Measurements from ENCODE around the gene PLA2G15. TPM values are rescaled to one million over a fixed set of nuclear protein-coding genes. Genes with fewer than 3 reads are reported as not detected.
A peak's percentile ranks its signal among the peaks of the same experiment; 100 is the strongest.

The PLA2G15 gene
- total and polyA plus RNA-seq, 2 experiments from 2014 or later: 24.8 to 36.2 TPM

GRCh38 chr16:68309799-68310198, 64.6 kb downstream of the PLA2G15 start:
- peaks cover 17% of the 10 kb centered on the region; the same call in 1 of the 2 replicates for H3K36me3 ChIP-seq (ENCODE audit: low read depth)

GRCh38 chr16:68310437-68310773, 65.2 kb downstream of the PLA2G15 start:
- H3K4me2 ChIP-seq (ENCODE audit: unreplicated experiment): peak overlapping the region; percentile 89
- peak overlapping the region; percentile 71 for H3K27ac ChIP-seq
- peak overlapping the region; percentile 90 for H3K4me3 ChIP-seq
- H2AFZ ChIP-seq: peak overlapping the region; percentile 93
- H3K79me2 ChIP-seq (ENCODE audit: insufficient read depth): peaks cover 95% of the 10 kb centered on the region
- H3K36me3 ChIP-seq (ENCODE audit: low read depth): peaks cover 21% of the 10 kb centered on the region; the same call in 1 of the 2 replicates
- H3K4me1 ChIP-seq (ENCODE audit: insufficient read depth): peaks cover 9% of the 10 kb centered on the region
- H3K9me2 ChIP-seq (ENCODE audit: insufficient read depth): no peaks in the 10 kb centered on the region
- no peaks in the 10 kb centered on the region for H3K27me3 ChIP-seq (replicated peaks; ENCODE audit: insufficient read depth)
- no peaks in the 10 kb centered on the region for H3F3A ChIP-seq (ENCODE audit: insufficient read depth)
- H4K20me1 ChIP-seq (ENCODE audit: insufficient read depth): no peaks in the 10 kb centered on the region
- H3K9ac ChIP-seq: peak overlapping the region; percentile 93
- DNase-seq: peak; percentile 66
- no peak for TF ChIP-seq EZH2 (IDR thresholded peaks at IDR 0.05; ENCODE audit: insufficient read depth, poor library complexity, severe bottlenecking)
- TF ChIP-seq EZH2phosphoT487 (IDR thresholded peaks at IDR 0.05; ENCODE audit: insufficient read depth, low read depth): no peak
- in situ Hi-C loops (cut with MboI): no loop called here
- H3K9me3 ChIP-seq (ENCODE audit: low read depth): no peaks in the 10 kb centered on the region
- 0 to 1% methylated on average over 18 to 29 of the region's 29 CpGs for WGBS, 2 experiments (ENCODE audit: low coverage in 1 of 2, low lambda C conversion rate in 2 of 2, missing lambda C conversion rate in 2 of 2)

More at GRCh38 chr16:68309799-68310198, 64.6 kb downstream of the PLA2G15 start:
- H3K27me3 ChIP-seq (replicated peaks; ENCODE audit: insufficient read depth): no peaks in the 10 kb centered on the region
- peak overlapping the region; percentile 93 for H3K9ac ChIP-seq
- H3K27ac ChIP-seq: peak overlapping the region; percentile 71
- no peaks in the 10 kb centered on the region for H4K20me1 ChIP-seq (ENCODE audit: insufficient read depth)
- peaks cover 9% of the 10 kb centered on the region for H3K4me1 ChIP-seq (ENCODE audit: insufficient read depth)
- peak overlapping the region; percentile 93 for H2AFZ ChIP-seq
- peaks cover 95% of the 10 kb centered on the region for H3K79me2 ChIP-seq (ENCODE audit: insufficient read depth)
- H3K9me3 ChIP-seq (ENCODE audit: low read depth): no peaks in the 10 kb centered on the region
- no peaks in the 10 kb centered on the region for H3K9me2 ChIP-seq (ENCODE audit: insufficient read depth)
- peak overlapping the region; percentile 89 for H3K4me2 ChIP-seq (ENCODE audit: unreplicated experiment)
- 42 to 45% methylated on average over 6 of the region's 6 CpGs for WGBS, 2 experiments (ENCODE audit: low coverage in 1 of 2, low lambda C conversion rate in 2 of 2, missing lambda C conversion rate in 2 of 2)
- peak overlapping the region; percentile 90 for H3K4me3 ChIP-seq
- in situ Hi-C loops (cut with MboI): no loop called here
- no peaks in the 10 kb centered on the region for H3F3A ChIP-seq (ENCODE audit: insufficient read depth)
- no peak for DNase-seq
- TF ChIP-seq EZH2 (IDR thresholded peaks at IDR 0.05; ENCODE audit: insufficient read depth, poor library complexity, severe bottlenecking): no peak
- no peak for TF ChIP-seq EZH2phosphoT487 (IDR thresholded peaks at IDR 0.05; ENCODE audit: insufficient read depth, low read depth)

Small RNAs within 50 kb of the gene (microRNA-seq; reads per million reads assigned to microRNA genes)
- not detected for gene MIR6773 (ENCODE audit: borderline number of aligned reads)

Small RNAs within 50 kb of the gene (small RNA-seq; reads per million reads assigned to genes)
- not detected for gene RNU6-1262P (ENCODE audit: low read depth, low replicate concordance)

Other genes starting within 250 kb of the PLA2G15 start
- not detected in 2 replicates for gene DPEP2, start 245.9 kb upstream of the PLA2G15 start, total RNA-seq (2014; rRNA removed; shearing (Covaris generic))
- not detected in 2 replicates for gene DPEP2, start 245.9 kb upstream of the PLA2G15 start, polyA plus RNA-seq (2016; fragmentation: Nextera tagmentation; extraction: Ambion mirVana)
- gene DPEP2NB, start 229.5 kb upstream of the PLA2G15 start, total RNA-seq (2014; rRNA removed; shearing (Covaris generic)): not detected in 2 replicates
- not detected in 2 replicates for gene DPEP2NB, start 229.5 kb upstream of the PLA2G15 start, polyA plus RNA-seq (2016; fragmentation: Nextera tagmentation; extraction: Ambion mirVana)
- gene DDX28, start 222.1 kb upstream of the PLA2G15 start, total RNA-seq (2014; rRNA removed; shearing (Covaris generic)): 8.8 and 9.7 TPM in 2 replicates
- 8.3 and 9.0 TPM in 2 replicates for gene DDX28, start 222.1 kb upstream of the PLA2G15 start, polyA plus RNA-seq (2016; fragmentation: Nextera tagmentation; extraction: Ambion mirVana)
- gene DUS2, start 222.1 kb upstream of the PLA2G15 start, total RNA-seq (2014; rRNA removed; shearing (Covaris generic)): 18.4 and 25.8 TPM in 2 replicates
- gene DUS2, start 222.1 kb upstream of the PLA2G15 start, polyA plus RNA-seq (2016; fragmentation: Nextera tagmentation; extraction: Ambion mirVana): 14.0 and 15.1 TPM in 2 replicates
- gene NFATC3, start 160.0 kb upstream of the PLA2G15 start, total RNA-seq (2014; rRNA removed; shearing (Covaris generic)): 14.2 and 17.5 TPM in 2 replicates
- gene NFATC3, start 160.0 kb upstream of the PLA2G15 start, polyA plus RNA-seq (2016; fragmentation: Nextera tagmentation; extraction: Ambion mirVana): 10.2 and 12.3 TPM in 2 replicates
- gene ESRP2, start 9.2 kb upstream of the PLA2G15 start, total RNA-seq (2014; rRNA removed; shearing (Covaris generic)): 0.32 TPM in 1 of 2 replicates, not detected in the other
- 0.34 TPM in 1 of 2 replicates, not detected in the other for gene ESRP2, start 9.2 kb upstream of the PLA2G15 start, polyA plus RNA-seq (2016; fragmentation: Nextera tagmentation; extraction: Ambion mirVana)
- gene SLC7A6, start 19.2 kb downstream of the PLA2G15 start, total RNA-seq (2014; rRNA removed; shearing (Covaris generic)): 20.9 and 53.7 TPM in 2 replicates
- gene SLC7A6, start 19.2 kb downstream of the PLA2G15 start, polyA plus RNA-seq (2016; fragmentation: Nextera tagmentation; extraction: Ambion mirVana): 15.8 and 17.3 TPM in 2 replicates
- 8.5 and 11.9 TPM in 2 replicates for gene SLC7A6OS, start 65.6 kb downstream of the PLA2G15 start, total RNA-seq (2014; rRNA removed; shearing (Covaris generic))
- gene SLC7A6OS, start 65.6 kb downstream of the PLA2G15 start, polyA plus RNA-seq (2016; fragmentation: Nextera tagmentation; extraction: Ambion mirVana): 13.4 and 15.8 TPM in 2 replicates
- 49.6 and 68.0 TPM in 2 replicates for gene PRMT7, start 65.6 kb downstream of the PLA2G15 start, total RNA-seq (2014; rRNA removed; shearing (Covaris generic))
- gene PRMT7, start 65.6 kb downstream of the PLA2G15 start, polyA plus RNA-seq (2016; fragmentation: Nextera tagmentation; extraction: Ambion mirVana): 24.1 and 27.2 TPM in 2 replicates
- gene SMPD3, start 203.1 kb downstream of the PLA2G15 start, total RNA-seq (2014; rRNA removed; shearing (Covaris generic)): 0.32 TPM in 1 of 2 replicates, not detected in the other
- 0.24 and 0.32 TPM in 2 replicates for gene SMPD3, start 203.1 kb downstream of the PLA2G15 start, polyA plus RNA-seq (2016; fragmentation: Nextera tagmentation; extraction: Ambion mirVana)

Data from GM23248 (cell line).